ENCODE results near the gene PPARGC1A. TPM values are rescaled to one million over a fixed set of nuclear protein-coding genes. Genes with fewer than 3 reads are reported as not detected.

Gene PPARGC1A, protein sequence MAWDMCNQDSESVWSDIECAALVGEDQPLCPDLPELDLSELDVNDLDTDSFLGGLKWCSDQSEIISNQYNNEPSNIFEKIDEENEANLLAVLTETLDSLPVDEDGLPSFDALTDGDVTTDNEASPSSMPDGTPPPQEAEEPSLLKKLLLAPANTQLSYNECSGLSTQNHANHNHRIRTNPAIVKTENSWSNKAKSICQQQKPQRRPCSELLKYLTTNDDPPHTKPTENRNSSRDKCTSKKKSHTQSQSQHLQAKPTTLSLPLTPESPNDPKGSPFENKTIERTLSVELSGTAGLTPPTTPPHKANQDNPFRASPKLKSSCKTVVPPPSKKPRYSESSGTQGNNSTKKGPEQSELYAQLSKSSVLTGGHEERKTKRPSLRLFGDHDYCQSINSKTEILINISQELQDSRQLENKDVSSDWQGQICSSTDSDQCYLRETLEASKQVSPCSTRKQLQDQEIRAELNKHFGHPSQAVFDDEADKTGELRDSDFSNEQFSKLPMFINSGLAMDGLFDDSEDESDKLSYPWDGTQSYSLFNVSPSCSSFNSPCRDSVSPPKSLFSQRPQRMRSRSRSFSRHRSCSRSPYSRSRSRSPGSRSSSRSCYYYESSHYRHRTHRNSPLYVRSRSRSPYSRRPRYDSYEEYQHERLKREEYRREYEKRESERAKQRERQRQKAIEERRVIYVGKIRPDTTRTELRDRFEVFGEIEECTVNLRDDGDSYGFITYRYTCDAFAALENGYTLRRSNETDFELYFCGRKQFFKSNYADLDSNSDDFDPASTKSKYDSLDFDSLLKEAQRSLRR
- 10 to 100 TPM in 1 of 4 donors, 1 to 10 TPM in 3; 5.0 to 13.6 (median 6.4) TPM for total RNA-seq

DNA sequence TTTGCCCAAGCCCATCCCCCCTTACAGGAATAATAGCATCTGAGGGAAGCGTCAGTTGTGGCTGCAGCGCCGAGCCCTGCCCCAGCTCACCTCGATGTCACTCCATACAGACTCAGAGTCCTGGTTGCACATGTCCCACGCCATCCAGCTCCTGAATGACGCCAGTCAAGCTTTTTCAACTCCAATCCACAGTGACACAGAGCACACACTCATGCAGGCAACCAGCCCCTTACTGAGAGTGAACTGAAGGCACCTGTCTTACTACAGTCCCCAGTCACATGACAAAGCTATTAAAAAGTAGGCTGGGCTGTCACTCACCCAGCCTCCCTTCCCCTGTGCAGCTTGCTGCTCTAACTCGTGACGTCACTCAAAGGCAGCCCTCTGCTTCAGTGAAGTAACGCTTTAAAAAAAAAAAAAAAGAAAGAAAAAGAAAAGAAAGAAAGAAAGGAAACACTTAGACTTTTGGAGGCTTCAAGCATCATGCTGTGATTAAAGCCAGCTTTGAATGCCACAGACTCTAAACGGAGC, at the start of gene PPARGC1A:
Gene PPARGC1A, minus strand, starts transcription at position 234 of the 528 bp plus-strand sequence. Its CDS starts 90 bp downstream, at position 144.
- no peak for DNase-seq (ENCODE audit: low spot score)
- peak; percentile 56 for ATAC-seq (ENCODE audit: low FRiP score)
- TF ChIP-seq, protein P1, sequence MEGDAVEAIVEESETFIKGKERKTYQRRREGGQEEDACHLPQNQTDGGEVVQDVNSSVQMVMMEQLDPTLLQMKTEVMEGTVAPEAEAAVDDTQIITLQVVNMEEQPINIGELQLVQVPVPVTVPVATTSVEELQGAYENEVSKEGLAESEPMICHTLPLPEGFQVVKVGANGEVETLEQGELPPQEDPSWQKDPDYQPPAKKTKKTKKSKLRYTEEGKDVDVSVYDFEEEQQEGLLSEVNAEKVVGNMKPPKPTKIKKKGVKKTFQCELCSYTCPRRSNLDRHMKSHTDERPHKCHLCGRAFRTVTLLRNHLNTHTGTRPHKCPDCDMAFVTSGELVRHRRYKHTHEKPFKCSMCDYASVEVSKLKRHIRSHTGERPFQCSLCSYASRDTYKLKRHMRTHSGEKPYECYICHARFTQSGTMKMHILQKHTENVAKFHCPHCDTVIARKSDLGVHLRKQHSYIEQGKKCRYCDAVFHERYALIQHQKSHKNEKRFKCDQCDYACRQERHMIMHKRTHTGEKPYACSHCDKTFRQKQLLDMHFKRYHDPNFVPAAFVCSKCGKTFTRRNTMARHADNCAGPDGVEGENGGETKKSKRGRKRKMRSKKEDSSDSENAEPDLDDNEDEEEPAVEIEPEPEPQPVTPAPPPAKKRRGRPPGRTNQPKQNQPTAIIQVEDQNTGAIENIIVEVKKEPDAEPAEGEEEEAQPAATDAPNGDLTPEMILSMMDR (IDR thresholded peaks at IDR 0.05): no peak

DNA sequence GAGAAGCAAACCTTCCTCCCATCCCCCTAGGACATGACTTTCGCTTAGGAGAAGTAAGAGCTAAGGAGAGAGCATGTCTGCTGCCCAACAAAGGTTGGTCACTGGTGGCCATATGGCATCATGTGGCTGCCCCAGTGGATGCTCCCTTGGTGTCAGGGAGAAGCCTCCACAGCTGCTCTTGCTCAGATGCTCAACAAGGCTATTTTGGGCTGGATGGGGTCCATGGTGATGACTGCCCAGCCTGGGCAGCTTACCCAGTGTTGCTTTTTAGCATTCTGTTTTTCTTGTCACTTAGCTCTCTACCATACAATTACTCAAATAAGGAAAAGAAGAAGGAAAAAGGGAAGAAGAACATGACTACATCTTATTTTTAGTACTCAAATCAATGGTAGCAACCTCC, 48.9 kb upstream of the PPARGC1A start:
- ATAC-seq (ENCODE audit: low FRiP score) (no peak), DNase-seq (ENCODE audit: low spot score) (no peak)
- TF ChIP-seq, protein P1 (IDR thresholded peaks at IDR 0.05): no peak

DNA sequence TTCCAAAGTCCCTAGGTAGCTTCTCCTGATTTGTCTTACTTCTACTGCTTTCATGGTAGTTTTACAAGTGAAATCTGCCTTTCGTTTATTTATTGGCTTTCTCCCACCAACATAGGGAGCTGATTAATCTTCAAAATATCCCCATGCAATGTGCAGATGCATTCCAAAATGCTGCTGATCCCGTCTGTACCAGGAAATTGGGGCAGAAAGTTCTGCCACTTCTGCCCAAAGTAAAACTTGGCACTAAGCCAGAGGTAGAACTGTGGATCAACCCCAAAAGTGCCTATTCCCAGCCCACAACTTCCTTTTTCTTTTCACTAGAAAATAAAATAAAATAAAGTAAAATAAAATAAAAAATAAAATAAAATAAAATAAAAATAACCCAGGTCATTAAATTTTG, 47.3 kb upstream of the PPARGC1A start:
- ATAC-seq (ENCODE audit: low FRiP score): no peak

DNA sequence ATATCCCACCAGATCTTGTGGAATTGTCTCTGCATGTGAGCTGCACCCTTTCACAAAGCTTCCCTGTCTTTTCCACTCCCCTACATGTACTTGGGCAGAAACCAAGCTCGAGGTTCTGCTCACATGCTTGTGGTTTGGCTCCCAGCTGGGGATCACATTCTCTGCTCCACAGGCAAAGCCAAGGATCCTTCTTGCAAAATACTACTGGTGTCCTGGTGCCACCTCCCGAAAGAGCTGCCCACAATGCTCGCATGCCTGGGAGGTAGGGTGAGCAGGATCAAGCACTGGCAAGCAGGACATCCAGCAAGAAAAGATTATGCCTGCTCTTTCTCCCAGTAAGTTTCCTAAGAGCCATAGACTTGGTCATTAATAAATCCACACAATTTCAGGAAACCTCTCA, 45.1 kb upstream of the PPARGC1A start:
- no peak for DNase-seq (ENCODE audit: low spot score)
- TF ChIP-seq, protein P1 (IDR thresholded peaks at IDR 0.05): no peak
- peak; percentile 57 for ATAC-seq (ENCODE audit: low FRiP score)

More for the DNA sequence above, 47.3 kb upstream of the PPARGC1A start:
- DNase-seq (ENCODE audit: low spot score): no peak
- TF ChIP-seq, protein P1 (IDR thresholded peaks at IDR 0.05): no peak

DNA sequence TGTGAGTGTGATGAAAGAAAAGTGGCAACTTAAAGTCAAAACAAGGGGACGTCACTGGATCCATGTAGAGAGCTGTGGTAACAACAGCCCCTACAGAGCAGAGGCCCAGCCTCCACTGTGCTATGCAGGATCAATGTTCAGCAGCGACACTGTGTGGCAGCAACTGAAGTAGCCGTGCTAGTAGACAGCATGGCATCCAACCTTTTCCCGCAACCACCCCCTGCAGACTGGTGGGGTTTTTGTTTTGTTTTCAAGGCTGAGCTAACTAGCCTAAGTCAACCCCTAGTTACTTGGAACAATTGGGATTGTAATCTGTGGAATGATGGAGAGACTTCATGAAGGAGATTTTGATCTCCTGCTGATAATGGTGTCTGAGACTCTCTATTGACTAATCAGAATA, 44.4 kb upstream of the PPARGC1A start:
- TF ChIP-seq, protein P1 (IDR thresholded peaks at IDR 0.05): no peak
- ATAC-seq (ENCODE audit: low FRiP score) (no peak), DNase-seq (ENCODE audit: low spot score) (no peak)

DNA sequence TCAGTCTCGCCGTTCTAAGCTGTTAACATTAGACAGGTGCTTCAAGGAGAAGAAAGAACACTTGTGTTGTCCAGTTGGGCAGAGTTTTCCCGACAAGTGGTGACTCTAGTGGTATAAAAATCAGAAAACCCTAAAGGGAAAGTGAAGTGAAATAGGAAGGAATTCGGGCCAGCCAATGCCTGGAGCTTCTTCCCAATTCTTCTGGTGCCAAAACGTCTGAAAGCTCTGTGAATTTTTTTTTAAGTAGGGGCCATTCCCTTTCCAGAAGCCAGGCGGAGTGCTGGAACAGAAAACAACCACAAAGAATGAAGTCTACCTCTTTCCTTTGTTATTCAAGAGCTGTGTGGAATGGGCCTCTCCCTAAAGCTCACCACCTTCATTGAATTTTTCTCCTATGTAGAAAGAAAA, 43.1 kb upstream of the PPARGC1A start:
- DNase-seq (ENCODE audit: low spot score): no peak
- TF ChIP-seq, protein P1 (IDR thresholded peaks at IDR 0.05): no peak
- no peak for ATAC-seq (ENCODE audit: low FRiP score)
